GM12878 (cell line): Measurements from ENCODE around the gene ZNF655. TPM values are rescaled to one million over a fixed set of nuclear protein-coding genes. Genes with fewer than 3 reads are reported as not detected.

ENCODE experiments used
- ATAC-seq: fragments of 200-7000 bp; cut with Tn5 transposase; 3 replicates; pipeline ENCODE4 v1.9.1; 2020; ENCODE audit warnings: mild to moderate bottlenecking, moderate library complexity
- BruUV-seq: library from RNA; stranded (reverse); fragments of 400-500 nt; replicated peaks from 2 replicates; lab custom pipeline; 2021; lab: Mats Ljungman, UMichigan
- CTCF ChIA-PET: fragments of 300-600 bp; sonication (Branson Sonifier 250); formaldehyde crosslinking; extraction: SDS; loops from one replicate; lab custom pipeline; 2021; ENCODE audit warnings: inconsistent platforms; lab: Yijun Ruan, JAX
- POLR2A ChIA-PET: fragments of 350-600 bp; formaldehyde crosslinking; extraction: SDS; loops from one replicate; lab custom pipeline; 2021; ENCODE audit warnings: inconsistent platforms; lab: Charles Lee
- RAD21 ChIA-PET: fragments of 300-600 bp; sonication (Branson Sonifier 250); formaldehyde crosslinking; loops from one replicate; lab custom pipeline; 2023; ENCODE audit warnings: antibody characterized with exemption; ENCODE audit not compliant: unreplicated experiment; lab: Charles Lee
- SMC1A ChIA-PET: fragments of 300-600 bp; sonication (Branson Sonifier 250); formaldehyde crosslinking; loops from one replicate; lab custom pipeline; 2023; ENCODE audit not compliant: unreplicated experiment, uncharacterized antibody; lab: Charles Lee
- DNase-seq: peaks from one replicate; pipeline ENCODE4 v3.0.0-alpha.2; 2011; ENCODE audit warnings: low read depth, low spot score
- FAIRE-seq: peaks from 3 replicates; lab custom pipeline; 2011; peaks lifted over from hg19 to GRCh38; lab: Jason Lieb, UNC
- H2AFZ ChIP-seq: 2 replicates; pipeline ENCODE4 v1.6.0; 2011; ENCODE audit warnings: low read depth, low read length, control low read depth; ENCODE audit not compliant: control insufficient read depth
- H3K27ac ChIP-seq: 2 replicates; pipeline ENCODE4 v1.5.1; 2011; ENCODE audit warnings: control low read depth; ENCODE audit not compliant: control insufficient read depth, insufficient read depth
- H3K27me3 ChIP-seq, 2 experiments: replicated peaks in 1 of 2; 2 replicates each; pipeline versions ENCODE4 v1.6.0 to v1.6.1; 2011; ENCODE audit warnings: low read length in 1 of 2; ENCODE audit not compliant: control insufficient read depth in 2 of 2, insufficient read depth in 2 of 2
- H3K36me3 ChIP-seq, 2 experiments: 2 replicates each; pipeline ENCODE4 v1.5.1; 2011; ENCODE audit warnings: low read length in 1 of 2; ENCODE audit not compliant: control insufficient read depth in 2 of 2, insufficient read depth in 2 of 2
- H3K4me1 ChIP-seq: 2 replicates; pipeline ENCODE4 v1.6.1; 2011; ENCODE audit warnings: mild to moderate bottlenecking, low read length, moderate library complexity, mixed read lengths; ENCODE audit not compliant: control insufficient read depth, insufficient read depth
- H3K4me2 ChIP-seq: 2 replicates; pipeline ENCODE4 v1.6.0; 2011; ENCODE audit warnings: control low read depth; ENCODE audit not compliant: control insufficient read depth, insufficient read depth
- H3K4me3 ChIP-seq: fragments of 200-600 bp; sonication (generic); 2 replicates; pipeline ENCODE4 v1.5.1; 2016
- H3K79me2 ChIP-seq: 2 replicates; pipeline ENCODE4 v1.6.0; 2011; ENCODE audit warnings: low read length; ENCODE audit not compliant: control insufficient read depth, insufficient read depth
- H3K9ac ChIP-seq: 2 replicates; pipeline ENCODE4 v1.8.0; 2011; ENCODE audit warnings: low read length, control low read depth, mixed read lengths; ENCODE audit not compliant: control insufficient read depth, insufficient read depth
- H3K9me3 ChIP-seq: replicated peaks from 3 replicates; pipeline ENCODE4 v1.5.1; 2011; ENCODE audit warnings: mild to moderate bottlenecking, low read length; ENCODE audit not compliant: control insufficient read depth, insufficient read depth
- H4K20me1 ChIP-seq: 2 replicates; pipeline ENCODE4 v1.6.0; 2011; ENCODE audit not compliant: control insufficient read depth, insufficient read depth
- BACH1 ChIP-seq: fragments of 450-650 bp; IDR thresholded peaks from 2 replicates; pipeline ENCODE4 v1.6.1; 2017; ENCODE audit warnings: mild to moderate bottlenecking, borderline replicate concordance
- BCLAF1 ChIP-seq: fragments of 450-650 bp; IDR thresholded peaks from 2 replicates; pipeline ENCODE4 v1.6.1; 2017; ENCODE audit warnings: antibody characterized with exemption, mild to moderate bottlenecking, moderate library complexity
- CEBPZ ChIP-seq: fragments of 150-350 bp; IDR thresholded peaks from 2 replicates; pipeline ENCODE4 v1.6.1; 2016; ENCODE audit warnings: low read depth, low read length
- GATAD2B ChIP-seq: fragments of 450-650 bp; conservative IDR thresholded peaks from 2 replicates; pipeline ENCODE4 v1.6.1; 2017; ENCODE audit warnings: low read depth, mild to moderate bottlenecking, moderate library complexity
- HDAC6 ChIP-seq: fragments of 200-600 bp; sonication (generic); IDR thresholded peaks from one replicate; pipeline ENCODE4 v1.8.0; 2017; ENCODE audit warnings: antibody characterized with exemption; ENCODE audit not compliant: unreplicated experiment
- HSF1 ChIP-seq: fragments of 150-350 bp; IDR thresholded peaks from 2 replicates; pipeline ENCODE4 v1.6.1; 2014; ENCODE audit warnings: mild to moderate bottlenecking, low read depth, low read length
- KAT2A ChIP-seq: conservative IDR thresholded peaks from 2 replicates; pipeline ENCODE4 v1.6.1; 2011; ENCODE audit warnings: low read depth, low read length; ENCODE audit not compliant: control insufficient read depth
- MYB ChIP-seq: fragments of 150-350 bp; IDR thresholded peaks from 2 replicates; pipeline ENCODE4 v1.6.1; 2014; ENCODE audit warnings: mild to moderate bottlenecking, low read depth, low read length, borderline replicate concordance
- POLR2AphosphoS5 ChIP-seq: IDR thresholded peaks from 2 replicates; pipeline ENCODE4 v1.6.1; 2011; ENCODE audit warnings: mild to moderate bottlenecking, low read length, inconsistent platforms
- TARDBP ChIP-seq: IDR thresholded peaks from 2 replicates; pipeline ENCODE4 v1.6.1; 2016; ENCODE audit warnings: borderline replicate concordance
- TCF12 ChIP-seq: IDR thresholded peaks from 2 replicates; pipeline ENCODE4 v1.6.1; 2011; ENCODE audit warnings: low read depth, mild to moderate bottlenecking, low read length
- YBX1 ChIP-seq: fragments of 450-650 bp; IDR thresholded peaks from 2 replicates; pipeline ENCODE4 v1.6.1; 2016; ENCODE audit warnings: antibody characterized with exemption
- WGBS: methylation state at CpG from one replicate; pipeline ENCODE4 v1.1.6; 2016; ENCODE audit warnings: low lambda C conversion rate; ENCODE audit not compliant: insufficient replicate concordance, insufficient coverage; ENCODE audit errors: missing lambda C conversion rate; 5-methylcytosine and 5-hydroxymethylcytosine counted together
- in situ Hi-C: fragments of 300-500 bp; cut with MboI; formaldehyde crosslinking; loops from 9 replicates; pipeline ENCODE4 v1.14.3; 2018; ENCODE audit warnings: mixed read lengths
- intact Hi-C: fragments of 100-400 bp; cut with micrococcal nuclease; formaldehyde crosslinking; loops from one replicate; pipeline ENCODE4 v1.14.2; 2022; ENCODE audit not compliant: unreplicated experiment
- polyA plus RNA-seq, 11 experiments: library from polyadenylated mRNA; depleted of rRNA in 4 of 11; unstranded in 6 of 11; stranded (reverse) in 5 of 11; fragments of >200 nt; fragmentation: Nextera tagmentation in 4 of 11; fragmentation: Illumina TruSeq in 1 of 11; extraction: Ambion mirVana in 4 of 11; extraction: Trizol in 1 of 11; gene quantifications; 1 replicate in 1 of 11; 2 replicates in 10 of 11; pipeline versions ENCODE4 v1.2.1 to v1.2.3, GENCODE V29; 2011 to 2016; ENCODE audit warnings: inconsistent platforms in 2 of 11, missing spikeins in 2 of 11, low read depth in 1 of 11
- total RNA-seq, 4 experiments: library from RNA; depleted of rRNA in 3 of 4; stranded (reverse); fragments of >200 nt in 3 of 4; fragmentation: Illumina TruSeq in 1 of 4; extraction: Trizol in 1 of 4; gene quantifications; 2 replicates each; pipeline versions ENCODE4 v1.2.1 to v1.2.3, GENCODE V29; 2013 to 2021

ZNF655 gene
- total and polyA plus RNA-seq, 10 of the 15 experiments (the other 5 are each of a cell fraction or from before 2014, with no cell fraction given), result 14.5 to 107 (median 52.8) TPM

- H3K27ac ChIP-seq, result no peak overlapping the region
- peaks cover 37 to 44% of the 10 kb centered on the region in 2 experiments for H3K36me3 ChIP-seq
- DNase-seq (no peak), ATAC-seq (no peak), FAIRE-seq (no peak)
- BruUV-seq, result no TSS peak
- no peak overlapping the region for H3K4me3 ChIP-seq
- no peak overlapping the region for H2AFZ ChIP-seq
- in situ Hi-C loops (no loop called here), intact Hi-C loops (no loop called here)
- H3K4me2 ChIP-seq, result no peak overlapping the region
- ChIA-PET RAD21 (no interaction called here), SMC1A (no interaction called here), POLR2A (no interaction called here), CTCF (no interaction called here)
- no peak overlapping the region for H3K9ac ChIP-seq
- no peaks in the 10 kb centered on the region for H3K9me3 ChIP-seq
- H3K4me1 ChIP-seq, result no peaks in the 10 kb centered on the region
- no peaks in the 10 kb centered on the region for H3K27me3 ChIP-seq
- TF ChIP-seq TARDBP, result no peak
- no peak for TF ChIP-seq TCF12
- no peak for TF ChIP-seq BACH1
- no peak for TF ChIP-seq BCLAF1
- TF ChIP-seq CEBPZ, result no peak
- no peak for TF ChIP-seq POLR2AphosphoS5
- no peak for TF ChIP-seq KAT2A
- TF ChIP-seq GATAD2B, result no peak
- no peak for TF ChIP-seq HDAC6
- TF ChIP-seq MYB, result no peak
- TF ChIP-seq YBX1, result no peak
- TF ChIP-seq HSF1, result no peak
- H4K20me1 ChIP-seq, result no peaks in the 10 kb centered on the region
- WGBS, result 95% methylated on average over 4 of the region's 4 CpGs
- no peaks in the 10 kb centered on the region for H3K79me2 ChIP-seq
Observed at GRCh38 chr7:99625961-99626360, 67.5 kb downstream of the ZNF655 start.
